B cell (primary cell): ENCODE measurements around the gene TELO2. TPM values are rescaled to one million over a fixed set of nuclear protein-coding genes. Genes with fewer than 3 reads are reported as not detected.
A peak's percentile ranks its signal among the peaks of the same experiment; 100 is the strongest.

Experiments used
- ATAC-seq: fragments of 200-7000 bp; cut with Tn5 transposase; one replicate; pipeline ENCODE4 v1.10.0; 2021; ENCODE audit warnings: low read depth, mild to moderate bottlenecking, moderate number of reproducible peaks, moderate library complexity
- CTCF ChIA-PET: fragments of 350-600 bp; sonication (Branson Sonifier 250); formaldehyde crosslinking; loops from one replicate; lab custom pipeline; 2021; ENCODE audit warnings: antibody characterized with exemption, inconsistent platforms; lab: Charles Lee
- POLR2A ChIA-PET: fragments of 350-600 bp; sonication (Branson Sonifier 250); formaldehyde crosslinking; loops from one replicate; lab custom pipeline; 2021; ENCODE audit warnings: antibody characterized with exemption; lab: Charles Lee
- DNase-seq: peaks from one replicate; pipeline ENCODE4 v3.0.0; 2013
- H2AFZ ChIP-seq: 2 replicates; pipeline ENCODE4 v1.6.1; 2012; ENCODE audit warnings: mild to moderate bottlenecking, low read depth, low read length; ENCODE audit not compliant: insufficient read depth, poor library complexity, severe bottlenecking
- H3K27ac ChIP-seq, 2 donors: 1 replicate in 1 of 2; 2 replicates in 1 of 2; pipeline ENCODE4 v1.5.1; 2012 to 2013; ENCODE audit warnings: low read length in 2 of 2, mild to moderate bottlenecking in 2 of 2, moderate library complexity in 1 of 2
- H3K27me3 ChIP-seq, 4 experiments: fragments of 200-600 bp in 1 of 4; sonication (generic) in 1 of 4; replicated peaks in 1 of 4; 1 replicate in 2 of 4; 2 replicates in 2 of 4; pipeline versions ENCODE4 v1.6.1 to v1.7.0; 2013 to 2016; ENCODE audit warnings: low read length in 3 of 4, mild to moderate bottlenecking in 2 of 4, mixed read lengths in 1 of 4, moderate library complexity in 1 of 4; ENCODE audit not compliant: insufficient read depth in 4 of 4, control insufficient read depth in 3 of 4; ENCODE audit errors: control extremely low read depth in 1 of 4
- H3K36me3 ChIP-seq, 2 experiments: replicated peaks in 1 of 2; 1 replicate in 1 of 2; 2 replicates in 1 of 2; pipeline versions ENCODE4 v1.6.1 to v1.7.1; 2013; ENCODE audit warnings: low read length in 1 of 2; ENCODE audit not compliant: insufficient read depth in 2 of 2, control insufficient read depth in 1 of 2; ENCODE audit errors: control extremely low read depth in 1 of 2, extremely low read depth in 1 of 2
- H3K4me1 ChIP-seq, 2 donors: fragments of 200-600 bp in 1 of 2; sonication (generic) in 1 of 2; 1 replicate in 1 of 2; 2 replicates in 1 of 2; pipeline versions ENCODE4 v1.5.1 to v1.6.1; 2013 to 2017; ENCODE audit warnings: low read length in 2 of 2; ENCODE audit not compliant: control insufficient read depth in 2 of 2, insufficient read depth in 2 of 2
- H3K4me2 ChIP-seq: replicated peaks from 2 replicates; pipeline ENCODE3; 2012; ENCODE audit warnings: mild to moderate bottlenecking, low read depth, low read length; ENCODE audit not compliant: poor library complexity, severe bottlenecking
- H3K4me3 ChIP-seq, 5 experiments: fragments of 200-600 bp in 1 of 5; sonication (generic) in 1 of 5; 1 replicate in 3 of 5; 2 replicates in 2 of 5; pipeline versions ENCODE4 v1.5.1 to v1.7.0; 2011 to 2016; ENCODE audit warnings: low read length in 4 of 5, mild to moderate bottlenecking in 4 of 5, low read depth in 2 of 5, control low read depth in 1 of 5, moderate library complexity in 1 of 5; ENCODE audit not compliant: insufficient read depth in 1 of 5; ENCODE audit errors: control extremely low read depth in 1 of 5, extremely low read depth in 1 of 5
- H3K79me2 ChIP-seq: fragments of 200-600 bp; sonication (generic); one replicate; pipeline ENCODE4 v1.6.0; 2016; ENCODE audit warnings: low read length; ENCODE audit not compliant: control insufficient read depth, insufficient read depth
- H3K9ac ChIP-seq: fragments of 200-600 bp; sonication (generic); 2 replicates; pipeline ENCODE4 v1.6.1; 2017; ENCODE audit warnings: mild to moderate bottlenecking, low read length, moderate library complexity
- H3K9me3 ChIP-seq, 3 donors: one replicate each; pipeline versions ENCODE4 v1.6.1 to v1.7.1; 2013; ENCODE audit warnings: low read length in 2 of 3; ENCODE audit not compliant: control insufficient read depth in 2 of 3, insufficient read depth in 1 of 3; ENCODE audit errors: control extremely low read depth in 1 of 3
- H4K20me1 ChIP-seq: 2 replicates; pipeline ENCODE4 v1.6.0; 2012; ENCODE audit warnings: mild to moderate bottlenecking, low read length; ENCODE audit not compliant: insufficient read depth, control insufficient read depth, poor library complexity, severe bottlenecking
- H3K27ac Mint-ChIP-seq: one replicate; pipeline ENCODE4 v1.8.0; 2021; ENCODE audit warnings: mixed read lengths
- H3K27me3 Mint-ChIP-seq: one replicate; pipeline ENCODE4 v1.8.0; 2021; ENCODE audit warnings: mixed read lengths
- H3K4me1 Mint-ChIP-seq: one replicate; pipeline ENCODE4 v1.8.0; 2021; ENCODE audit warnings: mixed read lengths
- H3K4me3 Mint-ChIP-seq: one replicate; pipeline ENCODE4 v1.8.0; 2021; ENCODE audit warnings: mixed read lengths
- H3K9me3 Mint-ChIP-seq: one replicate; pipeline ENCODE4 v1.8.0; 2022; ENCODE audit warnings: mixed read lengths; ENCODE audit not compliant: insufficient read depth
- CTCF ChIP-seq: fragments of 200-600 bp; IDR thresholded peaks from one replicate; pipeline ENCODE4 v1.8.0; 2022; ENCODE audit warnings: antibody characterized with exemption, mild to moderate bottlenecking
- EZH2 ChIP-seq: IDR thresholded peaks from 2 replicates; pipeline ENCODE4 v1.6.1; 2012; ENCODE audit warnings: borderline replicate concordance, low read depth, mild to moderate bottlenecking, moderate library complexity, low read length; ENCODE audit not compliant: insufficient read depth, poor library complexity, severe bottlenecking
- WGBS: methylation state at CpG from one replicate; pipeline ENCODE4 v1.1.5; 2013; ENCODE audit warnings: missing lambda C conversion rate; ENCODE audit not compliant: insufficient coverage; 5-methylcytosine and 5-hydroxymethylcytosine counted together
- intact Hi-C: fragments of 100-400 bp; cut with micrococcal nuclease; formaldehyde crosslinking; loops from one replicate; pipeline ENCODE4 v1.10.0; 2022
- polyA plus RNA-seq: library from polyadenylated mRNA; depleted of rRNA; stranded (reverse); fragments of >200 nt; gene quantifications from 2 replicates; pipeline ENCODE4 v1.2.3, GENCODE V29; 2012
- total RNA-seq, 2 donors: library from RNA; stranded (reverse); fragments of 120-200 nt in 1 of 2; gene quantifications; 1 replicate in 1 of 2; 2 replicates in 1 of 2; pipeline versions ENCODE4 v1.2.3 to v1.2.4, GENCODE V29; 2013 to 2022

The TELO2 gene
- total and polyA plus RNA-seq, 2 donors (not counting 1 experiment from before 2014, with no cell fraction given): 81.9 to 136 TPM

- ATAC-seq (no peak), DNase-seq (no peak)
- no peaks in the 10 kb centered on the region for H3K36me3 ChIP-seq
- H3K4me1 ChIP-seq: peaks cover 32 to 43% of the 10 kb centered on the region in 2 donors
- Mint-ChIP-seq H3K9me3 (no peaks in the 10 kb centered on the region), H3K4me1 (peaks cover 30% of the 10 kb centered on the region), H3K4me3 (no peak overlapping the region), H3K27ac (no peak overlapping the region), H3K27me3 (no peaks in the 10 kb centered on the region)
- H3K9ac ChIP-seq: no peak overlapping the region
- no peak overlapping the region for H3K4me2 ChIP-seq
- no peak overlapping the region for H3K27ac ChIP-seq
- intact Hi-C loops: no loop called here
- no peaks in the 10 kb centered on the region for H3K27me3 ChIP-seq
- WGBS: 80% methylated on average over 2 of the region's 2 CpGs
- TF ChIP-seq CTCF: no peak
- TF ChIP-seq EZH2: no peak
- no peaks in the 10 kb centered on the region for H3K79me2 ChIP-seq
- H3K4me3 ChIP-seq: no peak overlapping the region
- H4K20me1 ChIP-seq: no peaks in the 10 kb centered on the region
- no peak overlapping the region for H2AFZ ChIP-seq
- ChIA-PET POLR2A (no interaction called here), CTCF (interaction anchor here (0.6 kb wide), 1 partner anchor 1374 kb away, joined by 3 read pairs; no protein-coding TSS in a partner anchor)
- no peaks in the 10 kb centered on the region for H3K9me3 ChIP-seq
Measured at GRCh38 chr16:1542166-1542500, 49.0 kb downstream of the TELO2 start.

- ChIA-PET POLR2A (no interaction called here), CTCF (interaction anchor here (0.6 kb wide), 1 partner anchor 1374 kb away, joined by 3 read pairs; no protein-coding TSS in a partner anchor)
- DNase-seq (no peak), ATAC-seq (no peak)
- 97% methylated on average over 18 of the region's 18 CpGs for WGBS
- peaks cover 29% of the 10 kb centered on the region for H3K4me1 Mint-ChIP-seq
- Histone ChIP-seq H3K9ac (no peak overlapping the region), H3K27ac (no peak overlapping the region), H3K79me2 (no peaks in the 10 kb centered on the region), H4K20me1 (no peaks in the 10 kb centered on the region), H3K4me2 (no peak overlapping the region), H3K36me3 (no peaks in the 10 kb centered on the region), H3K27me3 (no peaks in the 10 kb centered on the region), H3K4me1 (peaks cover 32 to 43% of the 10 kb centered on the region in 2 donors), H2AFZ (no peak overlapping the region), H3K9me3 (no peaks in the 10 kb centered on the region), H3K4me3 (no peak overlapping the region)
- intact Hi-C loops: no loop called here
- TF ChIP-seq CTCF: no peak
- no peak for TF ChIP-seq EZH2
- H3K9me3 Mint-ChIP-seq: no peaks in the 10 kb centered on the region
- peak overlapping the region; percentile 51 for H3K27ac Mint-ChIP-seq
- peak overlapping the region; percentile 29 for H3K4me3 Mint-ChIP-seq
- no peaks in the 10 kb centered on the region for H3K27me3 Mint-ChIP-seq
Measured at GRCh38 chr16:1542533-1542932, 49.4 kb downstream of the TELO2 start.
